Upper lobe of left lung (tissue), 6 donors: ENCODE results near the gene NAP1L5. TPM values are rescaled to one million over a fixed set of nuclear protein-coding genes. Genes with fewer than 3 reads are reported as not detected.

Experiments
- ATAC-seq, 2 donors: fragments of 200-7000 bp; cut with Tn5 transposase; one replicate each; pipeline ENCODE4 v1.9.1; 2022; ENCODE audit warnings: mild to moderate bottlenecking in 2 of 2, moderate library complexity in 2 of 2; ENCODE audit not compliant: low FRiP score in 2 of 2
- DNase-seq, 2 donors: peaks; one replicate each; pipeline ENCODE4 v3.0.0-alpha.2; 2019 to 2020
- H3K27ac ChIP-seq, 4 donors: fragments of 200-600 bp; sonication (generic); one replicate each; pipeline ENCODE4 v1.5.1; 2016 to 2019
- H3K27me3 ChIP-seq, 4 donors: fragments of 200-600 bp; sonication (generic); one replicate each; pipeline ENCODE4 v1.5.1; 2017 to 2019
- H3K36me3 ChIP-seq, 4 donors: fragments of 200-600 bp; sonication (generic); one replicate each; pipeline ENCODE4 v1.5.1; 2016 to 2019
- H3K4me1 ChIP-seq, 4 donors: fragments of 200-600 bp; sonication (generic); one replicate each; pipeline ENCODE4 v1.5.1; 2018 to 2019
- H3K4me3 ChIP-seq, 4 donors: fragments of 200-600 bp; sonication (generic); one replicate each; pipeline ENCODE4 v1.5.1; 2017 to 2019; ENCODE audit warnings: mild to moderate bottlenecking in 2 of 4, moderate library complexity in 1 of 4
- H3K9me3 ChIP-seq, 4 donors: fragments of 200-600 bp; sonication (generic); one replicate each; pipeline ENCODE4 v1.5.1; 2018 to 2019
- EP300 ChIP-seq, 4 donors: sonication (generic); formaldehyde crosslinking; IDR thresholded peaks; one replicate each; pipeline ENCODE4 v1.5.1; 2017; ENCODE audit warnings: antibody characterized with exemption in 4 of 4, control low read depth in 2 of 4
- POLR2A ChIP-seq, 4 donors: fragments of 450-650 bp; IDR thresholded peaks; one replicate each; pipeline ENCODE4 v1.5.1; 2016 to 2017; ENCODE audit warnings: antibody characterized with exemption in 4 of 4, mild to moderate bottlenecking in 2 of 4
- POLR2AphosphoS5 ChIP-seq, 2 donors: sonication (generic); formaldehyde crosslinking; IDR thresholded peaks; one replicate each; pipeline ENCODE4 v1.5.1; 2017; ENCODE audit warnings: antibody characterized with exemption in 2 of 2
- WGBS, 2 donors: methylation state at CpG; one replicate each; pipeline ENCODE4 v1.1.5; 2017 to 2018; 5-methylcytosine and 5-hydroxymethylcytosine counted together
- total RNA-seq, 6 donors: library from RNA; depleted of rRNA in 4 of 6; stranded (reverse); fragments of >200 nt in 4 of 6; gene quantifications; one replicate each; pipeline versions ENCODE4 v1.1.0 to v1.2.1, GENCODE V29; 2016 to 2021
- TF ChIP-seq, protein P1 (sequence below), 6 experiments: fragments of 450-650 bp in 4 of 6; fragments of 200-600 bp in 2 of 6; sonication (generic) in 2 of 6; IDR thresholded peaks; one replicate each; pipeline ENCODE4 v1.5.1; 2016 to 2019; ENCODE audit warnings: antibody characterized with exemption in 6 of 6
- donor health status: DM: no; HTN: no; CAD: no; lungs with moderate emphysema.
- donor health status: DM: no; HTN: yes; CAD: no; lungs with severe emphysema.

Gene NAP1L5, protein sequence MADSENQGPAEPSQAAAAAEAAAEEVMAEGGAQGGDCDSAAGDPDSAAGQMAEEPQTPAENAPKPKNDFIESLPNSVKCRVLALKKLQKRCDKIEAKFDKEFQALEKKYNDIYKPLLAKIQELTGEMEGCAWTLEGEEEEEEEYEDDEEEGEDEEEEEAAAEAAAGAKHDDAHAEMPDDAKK
- 1 to 10 TPM in 5 of 6 donors, not detected in 1; 1.5 to 3.0 (median 2.8) TPM for total RNA-seq

DNA sequence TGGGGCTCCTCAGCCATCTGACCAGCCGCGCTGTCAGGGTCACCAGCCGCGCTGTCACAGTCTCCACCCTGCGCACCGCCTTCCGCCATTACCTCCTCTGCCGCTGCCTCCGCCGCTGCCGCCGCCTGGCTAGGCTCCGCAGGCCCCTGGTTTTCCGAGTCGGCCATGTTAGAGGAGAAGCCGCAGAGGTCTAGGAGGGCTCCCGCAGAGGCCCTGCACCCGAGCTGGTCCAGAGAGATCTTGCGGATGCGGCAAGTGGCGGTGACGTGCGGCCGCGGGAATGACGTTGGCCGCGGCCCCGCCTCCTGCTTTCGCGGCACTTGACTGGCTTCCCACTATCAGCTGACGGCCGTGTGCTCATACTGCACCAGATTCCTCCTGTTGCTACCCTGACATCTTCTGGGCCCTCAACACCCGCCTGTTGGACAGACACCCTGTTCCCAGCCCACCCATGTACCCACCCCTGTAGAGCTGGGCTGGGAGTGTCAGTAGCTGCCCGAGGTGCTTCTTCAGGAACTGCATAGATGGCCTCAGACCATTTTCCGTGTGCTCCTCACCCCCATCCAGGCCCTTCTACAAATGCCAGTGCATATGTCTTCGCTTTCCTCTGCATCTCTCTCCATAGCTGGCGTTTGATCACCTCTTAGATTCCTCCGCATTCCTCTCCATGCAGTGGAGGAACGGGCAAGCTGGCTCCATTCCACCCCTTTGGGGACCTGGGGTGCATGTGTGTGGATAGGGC, at the start of gene NAP1L5:
TSS of gene NAP1L5 (minus strand) at position 242 of the 742 bp plus-strand sequence. CDS start at position 167, 75 bp downstream.
- peak; percentile 70 to 94 for DNase-seq
- Histone ChIP-seq H3K4me3 (peak within 1 kb of the TSS; percentile 25 to 61 (median 52)), H3K27me3 (no peaks in the 10 kb centered on the region), H3K4me1 (no peaks in the 10 kb centered on the region), H3K9me3 (no peaks in the 10 kb centered on the region), H3K36me3 (peaks cover 0 to 20% (median 0%) of the 10 kb centered on the region in 4 donors), H3K27ac (peak within 1 kb of the TSS; percentile 47 to 71 (median 66))
- ATAC-seq, result peak; percentile 80 to 94
- 54 to 79% methylated on average over 36 to 40 of the region's 40 CpGs for WGBS, 2 donors
- TF ChIP-seq, protein P1, sequence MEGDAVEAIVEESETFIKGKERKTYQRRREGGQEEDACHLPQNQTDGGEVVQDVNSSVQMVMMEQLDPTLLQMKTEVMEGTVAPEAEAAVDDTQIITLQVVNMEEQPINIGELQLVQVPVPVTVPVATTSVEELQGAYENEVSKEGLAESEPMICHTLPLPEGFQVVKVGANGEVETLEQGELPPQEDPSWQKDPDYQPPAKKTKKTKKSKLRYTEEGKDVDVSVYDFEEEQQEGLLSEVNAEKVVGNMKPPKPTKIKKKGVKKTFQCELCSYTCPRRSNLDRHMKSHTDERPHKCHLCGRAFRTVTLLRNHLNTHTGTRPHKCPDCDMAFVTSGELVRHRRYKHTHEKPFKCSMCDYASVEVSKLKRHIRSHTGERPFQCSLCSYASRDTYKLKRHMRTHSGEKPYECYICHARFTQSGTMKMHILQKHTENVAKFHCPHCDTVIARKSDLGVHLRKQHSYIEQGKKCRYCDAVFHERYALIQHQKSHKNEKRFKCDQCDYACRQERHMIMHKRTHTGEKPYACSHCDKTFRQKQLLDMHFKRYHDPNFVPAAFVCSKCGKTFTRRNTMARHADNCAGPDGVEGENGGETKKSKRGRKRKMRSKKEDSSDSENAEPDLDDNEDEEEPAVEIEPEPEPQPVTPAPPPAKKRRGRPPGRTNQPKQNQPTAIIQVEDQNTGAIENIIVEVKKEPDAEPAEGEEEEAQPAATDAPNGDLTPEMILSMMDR (IDR thresholded peaks at IDR 0.05), result no peak
- TF ChIP-seq POLR2AphosphoS5 (IDR thresholded peaks at IDR 0.05), result peak in 1 of 2 donors; percentile 58
- TF ChIP-seq EP300 (IDR thresholded peaks at IDR 0.05), result no peak
- peak in 1 of 4 donors; percentile 52 for TF ChIP-seq POLR2A (IDR thresholded peaks at IDR 0.05)

DNA sequence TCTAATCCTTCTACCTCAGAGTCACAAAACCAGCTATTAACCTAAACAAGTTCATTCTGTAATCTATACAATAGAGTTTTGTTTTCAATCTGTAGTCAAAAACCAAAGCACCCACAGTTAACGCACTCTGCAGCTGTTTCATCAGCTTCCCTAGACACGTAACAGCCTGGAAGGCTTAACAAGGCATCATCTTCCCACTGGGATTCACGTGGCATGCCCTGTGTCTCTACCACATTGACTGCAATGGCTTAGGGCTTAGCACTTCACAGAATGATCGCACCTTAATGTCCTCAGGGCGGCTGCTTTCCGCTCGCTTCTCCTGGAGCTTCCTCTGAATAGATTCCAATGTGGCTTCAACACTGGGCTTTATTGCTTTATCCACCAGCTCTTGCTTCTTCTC, 49.7 kb upstream of the NAP1L5 start:
- DNase-seq, result no peak
- Histone ChIP-seq H3K4me3 (no peak overlapping the region), H3K4me1 (no peaks in the 10 kb centered on the region), H3K27ac (no peak overlapping the region), H3K27me3 (no peaks in the 10 kb centered on the region), H3K9me3 (no peaks in the 10 kb centered on the region), H3K36me3 (peaks cover 18 to 71% (median 43%) of the 10 kb centered on the region in 4 donors)
- no peak for TF ChIP-seq POLR2A (IDR thresholded peaks at IDR 0.05)
- no peak for TF ChIP-seq EP300 (IDR thresholded peaks at IDR 0.05)
- TF ChIP-seq, protein P1 (IDR thresholded peaks at IDR 0.05), result no peak
- no peak for TF ChIP-seq POLR2AphosphoS5 (IDR thresholded peaks at IDR 0.05)
- no peak for ATAC-seq
- 97 to 99% methylated on average over 7 of the region's 7 CpGs for WGBS, 2 donors

DNA sequence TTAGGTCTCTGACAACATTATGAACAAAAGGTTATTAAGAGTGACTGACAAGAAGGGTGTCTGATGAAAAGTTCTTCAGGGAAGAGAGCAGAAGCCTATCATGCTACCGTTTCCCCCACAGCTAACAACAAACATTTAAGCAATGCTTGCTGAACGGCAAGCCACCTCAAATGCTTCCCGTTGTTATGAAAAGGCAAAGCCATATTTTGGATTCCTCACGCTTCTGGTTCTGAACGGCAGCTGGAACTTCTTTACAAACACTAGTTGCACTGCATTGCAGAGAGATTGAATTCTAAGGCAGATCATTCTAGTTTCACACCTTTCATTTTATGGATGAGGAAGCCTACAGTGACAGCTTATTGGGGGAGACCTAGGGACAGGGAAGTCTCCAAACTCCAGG, 48.6 kb upstream of the NAP1L5 start:
- Histone ChIP-seq H3K36me3 (peaks cover 21 to 77% (median 43%) of the 10 kb centered on the region in 4 donors), H3K4me1 (no peaks in the 10 kb centered on the region), H3K27me3 (no peaks in the 10 kb centered on the region), H3K4me3 (no peak overlapping the region), H3K27ac (peak overlapping the region in 1 of 4 donors; percentile 27), H3K9me3 (no peaks in the 10 kb centered on the region)
- peak in 1 of 2 donors; percentile 13 for TF ChIP-seq POLR2AphosphoS5 (IDR thresholded peaks at IDR 0.05)
- no peak for TF ChIP-seq POLR2A (IDR thresholded peaks at IDR 0.05)
- DNase-seq, result no peak
- 75 to 86% methylated on average over 5 of the region's 5 CpGs for WGBS, 2 donors
- no peak for ATAC-seq

DNA sequence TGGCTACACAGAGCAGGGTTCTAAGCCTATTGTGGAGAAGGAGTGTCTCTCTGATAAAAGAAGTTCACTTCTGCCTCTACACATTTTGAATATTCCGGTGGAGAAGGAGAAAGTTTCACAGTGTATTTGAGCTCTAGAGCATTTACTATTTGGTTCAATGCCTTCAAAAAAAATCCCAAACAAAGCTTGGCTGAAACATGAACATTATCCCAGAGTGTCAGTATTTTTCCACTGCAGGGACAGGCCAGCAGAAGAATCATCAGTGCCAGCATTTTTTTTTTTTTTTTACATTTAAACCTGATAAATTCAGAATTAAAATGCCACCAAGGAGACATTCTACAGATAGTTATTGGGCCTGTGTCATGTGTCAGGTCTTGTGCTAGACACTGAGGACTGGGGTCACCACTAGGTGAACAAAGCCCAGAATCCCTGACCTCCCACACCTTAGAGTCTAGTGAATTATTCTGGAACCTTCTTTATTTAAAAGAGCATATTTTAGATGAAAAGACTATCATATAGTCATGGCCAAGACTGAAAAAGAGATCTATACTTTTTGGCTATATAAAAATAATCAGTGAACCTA, 48.0 kb upstream of the NAP1L5 start:
- H3K36me3 ChIP-seq, result peaks cover 18 to 76% (median 38%) of the 10 kb centered on the region in 4 donors
- peak overlapping the region in 1 of 4 donors; percentile 22 for H3K27ac ChIP-seq
- ATAC-seq (peak in 1 of 2 donors; percentile 20), DNase-seq (no peak)
- H3K4me1 ChIP-seq, result no peaks in the 10 kb centered on the region
- WGBS, 2 donors, result 74 to 81% methylated on average over 1 of the region's 1 CpG
- no peak overlapping the region for H3K4me3 ChIP-seq
- no peaks in the 10 kb centered on the region for H3K9me3 ChIP-seq
- no peaks in the 10 kb centered on the region for H3K27me3 ChIP-seq
- no peak for TF ChIP-seq POLR2A (IDR thresholded peaks at IDR 0.05)
- no peak for TF ChIP-seq EP300 (IDR thresholded peaks at IDR 0.05)
- TF ChIP-seq POLR2AphosphoS5 (IDR thresholded peaks at IDR 0.05), result no peak
- TF ChIP-seq, protein P1 (IDR thresholded peaks at IDR 0.05), result no peak

DNA sequence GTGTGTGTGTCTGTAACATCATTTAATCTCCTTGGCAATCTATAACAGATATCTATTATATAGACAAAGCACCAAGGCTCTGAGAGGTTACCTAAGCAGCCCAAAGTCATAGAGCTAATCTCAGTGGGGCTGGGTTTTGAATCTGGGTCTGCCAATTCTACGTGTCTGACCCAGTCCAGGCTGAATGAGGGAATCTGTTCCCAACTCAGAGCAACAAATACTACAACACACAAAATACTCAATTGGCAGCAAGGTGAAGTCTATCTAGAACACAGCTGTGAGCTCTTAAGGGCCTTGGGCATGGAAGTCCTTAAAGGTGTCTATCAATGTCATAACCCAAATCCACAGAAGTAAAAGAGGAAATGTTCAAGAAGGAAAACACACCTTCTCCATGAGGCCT, 47.5 kb upstream of the NAP1L5 start:
- Histone ChIP-seq H3K4me1 (no peaks in the 10 kb centered on the region), H3K4me3 (no peak overlapping the region), H3K27me3 (no peaks in the 10 kb centered on the region), H3K27ac (no peak overlapping the region), H3K9me3 (no peaks in the 10 kb centered on the region), H3K36me3 (peaks cover 18 to 71% (median 34%) of the 10 kb centered on the region in 4 donors)
- no peak for DNase-seq
- ATAC-seq, result no peak
- WGBS, 2 donors, result 62 to 91% methylated on average over 1 of the region's 1 CpG
- TF ChIP-seq POLR2AphosphoS5 (IDR thresholded peaks at IDR 0.05) (no peak), POLR2A (IDR thresholded peaks at IDR 0.05) (no peak), EP300 (IDR thresholded peaks at IDR 0.05) (no peak)
- TF ChIP-seq, protein P1 (IDR thresholded peaks at IDR 0.05), result no peak
